Panc1 (cell line): ENCODE results near the gene MRPS17. TPM values are rescaled to one million over a fixed set of nuclear protein-coding genes. Genes with fewer than 3 reads are reported as not detected.

Experiments used
- ATAC-seq: fragments of 200-7000 bp; cut with Tn5 transposase; 2 replicates; pipeline ENCODE4 v1.9.1; 2020; ENCODE audit warnings: mild to moderate bottlenecking, moderate library complexity
- BruUV-seq: library from RNA; stranded (reverse); fragments of 400-500 nt; replicated peaks from 2 replicates; lab custom pipeline; 2021; lab: Mats Ljungman, UMichigan
- CTCF ChIA-PET: fragments of 300-600 bp; sonication (Branson Sonifier 250); formaldehyde crosslinking; loops from one replicate; lab custom pipeline; 2022; ENCODE audit warnings: antibody characterized with exemption; lab: Charles Lee
- POLR2A ChIA-PET: fragments of 300-600 bp; sonication (Branson Sonifier 250); formaldehyde crosslinking; loops from one replicate; lab custom pipeline; 2022; ENCODE audit warnings: antibody characterized with exemption; lab: Charles Lee
- DNase-seq: peaks from one replicate; pipeline ENCODE4 v3.0.0-alpha.2; 2010; ENCODE audit warnings: low read depth, low spot score
- H3K27ac ChIP-seq: 2 replicates; pipeline ENCODE4 v1.5.1; 2011; ENCODE audit warnings: mild to moderate bottlenecking, low read length, inconsistent platforms
- H3K27me3 ChIP-seq: fragments of 200-500 bp; sonication (Bioruptor generic); 2 replicates; pipeline ENCODE4 v1.6.0; 2014; ENCODE audit warnings: low read length, inconsistent platforms; ENCODE audit not compliant: control insufficient read depth, insufficient read depth
- H3K36me3 ChIP-seq: fragments of 200-500 bp; sonication (Bioruptor generic); 2 replicates; pipeline ENCODE4 v1.5.1; 2014; ENCODE audit warnings: inconsistent platforms, mild to moderate bottlenecking, low read length, moderate library complexity; ENCODE audit not compliant: control insufficient read depth, insufficient read depth
- H3K4me1 ChIP-seq: 2 replicates; pipeline ENCODE4 v1.5.1; 2011; ENCODE audit warnings: inconsistent platforms, mild to moderate bottlenecking, low read length, moderate library complexity; ENCODE audit not compliant: control insufficient read depth, insufficient read depth
- H3K4me3 ChIP-seq, 2 experiments: 2 replicates each; pipeline ENCODE4 v1.5.1; 2011 to 2012; ENCODE audit warnings: low read depth in 2 of 2, low read length in 2 of 2, mild to moderate bottlenecking in 2 of 2, inconsistent platforms in 1 of 2, moderate library complexity in 1 of 2
- H3K9me3 ChIP-seq: fragments of 200-500 bp; sonication (Bioruptor generic); 2 replicates; pipeline ENCODE4 v1.5.1; 2014; ENCODE audit warnings: low read depth, mild to moderate bottlenecking, inconsistent platforms, low read length, moderate library complexity; ENCODE audit not compliant: control insufficient read depth, insufficient read depth
- POLR2AphosphoS5 ChIP-seq: IDR thresholded peaks from 2 replicates; pipeline ENCODE4 v1.6.1; 2012; ENCODE audit warnings: mild to moderate bottlenecking, low read depth, low read length, moderate library complexity
- SIN3A ChIP-seq: IDR thresholded peaks from 2 replicates; pipeline ENCODE4 v1.6.1; 2012; ENCODE audit warnings: low read depth, mild to moderate bottlenecking, low read length, moderate library complexity, borderline replicate concordance; ENCODE audit not compliant: insufficient read depth
- TCF7L2 ChIP-seq: IDR thresholded peaks from 2 replicates; pipeline ENCODE4 v1.6.1; 2011; ENCODE audit warnings: mild to moderate bottlenecking, low read depth, low read length, inconsistent platforms
- in situ Hi-C: cut with HindIII; loops from 2 replicates; pipeline ENCODE4 v1.10.0; 2016; ENCODE audit warnings: low sequenced_read_pairs, low pct_unique_long_range_greater_than_20kb
- intact Hi-C: fragments of 100-400 bp; cut with micrococcal nuclease; formaldehyde crosslinking; loops from one replicate; pipeline ENCODE4 v1.10.0; 2022; ENCODE audit not compliant: unreplicated experiment
- total RNA-seq: library from RNA; stranded (reverse); gene quantifications from one replicate; pipeline ENCODE4 v1.2.1, GENCODE V29; 2021; ENCODE audit not compliant: unreplicated experiment
- TF ChIP-seq, protein P1 (sequence below): fragments of 450-650 bp; IDR thresholded peaks from 2 replicates; pipeline ENCODE4 v1.5.1; 2017; ENCODE audit warnings: mild to moderate bottlenecking
- TF ChIP-seq, protein P2 (sequence below), 2 experiments: IDR thresholded peaks; 2 replicates each; pipeline ENCODE4 v1.6.1; 2011 to 2012; ENCODE audit warnings: low read depth in 2 of 2, control low read depth in 1 of 2, low read length in 1 of 2, mild to moderate bottlenecking in 1 of 2, moderate library complexity in 1 of 2; ENCODE audit not compliant: insufficient read depth in 1 of 2

The MRPS17 gene
- total RNA-seq, 1 experiment from 2014 or later, result 28.9 TPM

- Histone ChIP-seq H3K9me3 (no peaks in the 10 kb centered on the region), H3K27me3 (no peaks in the 10 kb centered on the region), H3K4me3 (no peak overlapping the region), H3K36me3 (peaks cover 31% of the 10 kb centered on the region), H3K4me1 (no peaks in the 10 kb centered on the region), H3K27ac (no peak overlapping the region)
- CTCF ChIA-PET, result interaction anchor here (0.5 kb wide), 1 partner anchor 32 kb away, joined by 3 read pairs; no protein-coding TSS in a partner anchor
- in situ Hi-C loops, result no loop called here
- TF ChIP-seq TCF7L2 (no peak), POLR2AphosphoS5 (no peak), SIN3A (no peak)
- TF ChIP-seq, protein P1, sequence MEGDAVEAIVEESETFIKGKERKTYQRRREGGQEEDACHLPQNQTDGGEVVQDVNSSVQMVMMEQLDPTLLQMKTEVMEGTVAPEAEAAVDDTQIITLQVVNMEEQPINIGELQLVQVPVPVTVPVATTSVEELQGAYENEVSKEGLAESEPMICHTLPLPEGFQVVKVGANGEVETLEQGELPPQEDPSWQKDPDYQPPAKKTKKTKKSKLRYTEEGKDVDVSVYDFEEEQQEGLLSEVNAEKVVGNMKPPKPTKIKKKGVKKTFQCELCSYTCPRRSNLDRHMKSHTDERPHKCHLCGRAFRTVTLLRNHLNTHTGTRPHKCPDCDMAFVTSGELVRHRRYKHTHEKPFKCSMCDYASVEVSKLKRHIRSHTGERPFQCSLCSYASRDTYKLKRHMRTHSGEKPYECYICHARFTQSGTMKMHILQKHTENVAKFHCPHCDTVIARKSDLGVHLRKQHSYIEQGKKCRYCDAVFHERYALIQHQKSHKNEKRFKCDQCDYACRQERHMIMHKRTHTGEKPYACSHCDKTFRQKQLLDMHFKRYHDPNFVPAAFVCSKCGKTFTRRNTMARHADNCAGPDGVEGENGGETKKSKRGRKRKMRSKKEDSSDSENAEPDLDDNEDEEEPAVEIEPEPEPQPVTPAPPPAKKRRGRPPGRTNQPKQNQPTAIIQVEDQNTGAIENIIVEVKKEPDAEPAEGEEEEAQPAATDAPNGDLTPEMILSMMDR, result no peak
- TF ChIP-seq, protein P2, sequence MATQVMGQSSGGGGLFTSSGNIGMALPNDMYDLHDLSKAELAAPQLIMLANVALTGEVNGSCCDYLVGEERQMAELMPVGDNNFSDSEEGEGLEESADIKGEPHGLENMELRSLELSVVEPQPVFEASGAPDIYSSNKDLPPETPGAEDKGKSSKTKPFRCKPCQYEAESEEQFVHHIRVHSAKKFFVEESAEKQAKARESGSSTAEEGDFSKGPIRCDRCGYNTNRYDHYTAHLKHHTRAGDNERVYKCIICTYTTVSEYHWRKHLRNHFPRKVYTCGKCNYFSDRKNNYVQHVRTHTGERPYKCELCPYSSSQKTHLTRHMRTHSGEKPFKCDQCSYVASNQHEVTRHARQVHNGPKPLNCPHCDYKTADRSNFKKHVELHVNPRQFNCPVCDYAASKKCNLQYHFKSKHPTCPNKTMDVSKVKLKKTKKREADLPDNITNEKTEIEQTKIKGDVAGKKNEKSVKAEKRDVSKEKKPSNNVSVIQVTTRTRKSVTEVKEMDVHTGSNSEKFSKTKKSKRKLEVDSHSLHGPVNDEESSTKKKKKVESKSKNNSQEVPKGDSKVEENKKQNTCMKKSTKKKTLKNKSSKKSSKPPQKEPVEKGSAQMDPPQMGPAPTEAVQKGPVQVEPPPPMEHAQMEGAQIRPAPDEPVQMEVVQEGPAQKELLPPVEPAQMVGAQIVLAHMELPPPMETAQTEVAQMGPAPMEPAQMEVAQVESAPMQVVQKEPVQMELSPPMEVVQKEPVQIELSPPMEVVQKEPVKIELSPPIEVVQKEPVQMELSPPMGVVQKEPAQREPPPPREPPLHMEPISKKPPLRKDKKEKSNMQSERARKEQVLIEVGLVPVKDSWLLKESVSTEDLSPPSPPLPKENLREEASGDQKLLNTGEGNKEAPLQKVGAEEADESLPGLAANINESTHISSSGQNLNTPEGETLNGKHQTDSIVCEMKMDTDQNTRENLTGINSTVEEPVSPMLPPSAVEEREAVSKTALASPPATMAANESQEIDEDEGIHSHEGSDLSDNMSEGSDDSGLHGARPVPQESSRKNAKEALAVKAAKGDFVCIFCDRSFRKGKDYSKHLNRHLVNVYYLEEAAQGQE (IDR thresholded peaks at IDR 0.05; ENCODE audit: insufficient read depth in 1 of 2, low read depth in 2 of 2, low read length in 1 of 2), result no peak
- ATAC-seq (no peak), DNase-seq (no peak)
- BruUV-seq, result no TSS peak
- intact Hi-C loops, result no loop called here
- POLR2A ChIA-PET, result no interaction called here
These were observed 28.6 kb downstream of the MRPS17 start for GRCh38 chr7:55980266-55980665.

DNA sequence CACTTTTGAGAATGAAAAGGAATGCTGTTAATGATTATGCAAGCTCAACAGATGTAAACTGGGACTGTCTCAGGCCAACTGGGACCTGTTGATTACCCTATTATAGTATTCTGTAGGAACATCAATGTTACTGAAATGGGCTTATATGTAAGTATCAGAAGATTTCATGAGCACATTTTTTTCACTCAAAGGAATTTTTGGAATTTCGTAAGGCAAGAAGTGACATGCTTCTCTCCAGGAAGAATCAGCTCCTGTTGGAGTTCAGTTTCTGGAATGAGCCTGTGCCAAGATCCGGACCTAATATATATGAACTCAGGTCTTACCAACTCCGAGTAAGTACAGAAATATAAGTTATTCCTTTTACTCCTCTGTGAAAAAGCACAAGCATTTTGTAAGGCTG lies 31.9 kb downstream of the MRPS17 start:
- CTCF ChIA-PET, result no interaction called here
- BruUV-seq, result no TSS peak
- in situ Hi-C loops, result no loop called here
- intact Hi-C loops, result no loop called here
- no peaks in the 10 kb centered on the region for H3K9me3 ChIP-seq
- TF ChIP-seq POLR2AphosphoS5 (no peak), TCF7L2 (no peak), SIN3A (no peak)
- TF ChIP-seq, protein P1, result no peak
- TF ChIP-seq, protein P2 (IDR thresholded peaks at IDR 0.05; ENCODE audit: insufficient read depth in 1 of 2, low read depth in 2 of 2, low read length in 1 of 2), result no peak
- no peak overlapping the region for H3K27ac ChIP-seq
- no peak overlapping the region for H3K4me3 ChIP-seq
- no peaks in the 10 kb centered on the region for H3K4me1 ChIP-seq
- POLR2A ChIA-PET, result no interaction called here
- peaks cover 32% of the 10 kb centered on the region for H3K36me3 ChIP-seq
- no peaks in the 10 kb centered on the region for H3K27me3 ChIP-seq
- DNase-seq (no peak), ATAC-seq (no peak)
